CD4-positive, alpha-beta T cell treated with Interleukin-4 for 1 hour (primary cell): ENCODE measurements around the gene NRGN.
A peak's percentile ranks its signal among the peaks of the same experiment; 100 is the strongest.
"Not testable (repeated sequence)": the region's sequence is repeated elsewhere in the genome, so short reads cannot be mapped to it uniquely, and the experiment has no call there.

Experiments
- DNase-seq, 2 donors: peaks; one replicate each; pipeline ENCODE4 v3.0.0-alpha.2; 2020 to 2022

The NRGN gene

GRCh38 chr11:124759266-124760204 lies 19.8 kb downstream of the NRGN start:
- DNase-seq: no peak

GRCh38 chr11:124760205-124760652 lies 20.5 kb downstream of the NRGN start:
- no peak for DNase-seq

- no peak for DNase-seq
Observed at GRCh38 chr11:124760806-124761205, 21.1 kb downstream of the NRGN start.

- DNase-seq: no peak
Observed at GRCh38 chr11:124761301-124762104, 21.8 kb downstream of the NRGN start.

GRCh38 chr11:124762105-124762623 lies 22.4 kb downstream of the NRGN start, which contains the start of gene ESAM:
Gene ESAM (minus strand): TSS chr11:124762290. CDS start chr11:124762154, 136 bp downstream.
- peak; percentile 66 to 72 for DNase-seq

- DNase-seq: no peak
Observed at GRCh38 chr11:124762624-124763155, 22.9 kb downstream of the NRGN start.

GRCh38 chr11:124763156-124763947 lies 23.6 kb downstream of the NRGN start:
- peak; percentile 84 to 85 for DNase-seq

- DNase-seq: no peak
Observed at GRCh38 chr11:124766156-124766555, 26.4 kb downstream of the NRGN start.

- DNase-seq: no peak
Observed at GRCh38 chr11:124768914-124769313, 29.2 kb downstream of the NRGN start.

GRCh38 chr11:124769806-124770774 lies 30.3 kb downstream of the NRGN start:
- DNase-seq: no peak

GRCh38 chr11:124770959-124771358 lies 31.2 kb downstream of the NRGN start:
- DNase-seq: not testable (repeated sequence)

GRCh38 chr11:124776865-124777645 lies 37.3 kb downstream of the NRGN start:
- DNase-seq: no peak

- no peak for DNase-seq
Observed at GRCh38 chr11:124778281-124778680, 38.5 kb downstream of the NRGN start.

GRCh38 chr11:124779568-124779967 lies 39.8 kb downstream of the NRGN start:
- no peak for DNase-seq

GRCh38 chr11:124783002-124783401 lies 43.3 kb downstream of the NRGN start:
- no peak for DNase-seq

- no peak for DNase-seq
Observed at GRCh38 chr11:124784051-124784450, 44.3 kb downstream of the NRGN start.

- DNase-seq: no peak
Observed at GRCh38 chr11:124788521-124788920, 48.8 kb downstream of the NRGN start.

GRCh38 chr11:124791626-124792341 lies 52.0 kb downstream of the NRGN start:
- DNase-seq: no peak
